Measurements from ENCODE around the gene SFTPD.

The SFTPD gene

DNA sequence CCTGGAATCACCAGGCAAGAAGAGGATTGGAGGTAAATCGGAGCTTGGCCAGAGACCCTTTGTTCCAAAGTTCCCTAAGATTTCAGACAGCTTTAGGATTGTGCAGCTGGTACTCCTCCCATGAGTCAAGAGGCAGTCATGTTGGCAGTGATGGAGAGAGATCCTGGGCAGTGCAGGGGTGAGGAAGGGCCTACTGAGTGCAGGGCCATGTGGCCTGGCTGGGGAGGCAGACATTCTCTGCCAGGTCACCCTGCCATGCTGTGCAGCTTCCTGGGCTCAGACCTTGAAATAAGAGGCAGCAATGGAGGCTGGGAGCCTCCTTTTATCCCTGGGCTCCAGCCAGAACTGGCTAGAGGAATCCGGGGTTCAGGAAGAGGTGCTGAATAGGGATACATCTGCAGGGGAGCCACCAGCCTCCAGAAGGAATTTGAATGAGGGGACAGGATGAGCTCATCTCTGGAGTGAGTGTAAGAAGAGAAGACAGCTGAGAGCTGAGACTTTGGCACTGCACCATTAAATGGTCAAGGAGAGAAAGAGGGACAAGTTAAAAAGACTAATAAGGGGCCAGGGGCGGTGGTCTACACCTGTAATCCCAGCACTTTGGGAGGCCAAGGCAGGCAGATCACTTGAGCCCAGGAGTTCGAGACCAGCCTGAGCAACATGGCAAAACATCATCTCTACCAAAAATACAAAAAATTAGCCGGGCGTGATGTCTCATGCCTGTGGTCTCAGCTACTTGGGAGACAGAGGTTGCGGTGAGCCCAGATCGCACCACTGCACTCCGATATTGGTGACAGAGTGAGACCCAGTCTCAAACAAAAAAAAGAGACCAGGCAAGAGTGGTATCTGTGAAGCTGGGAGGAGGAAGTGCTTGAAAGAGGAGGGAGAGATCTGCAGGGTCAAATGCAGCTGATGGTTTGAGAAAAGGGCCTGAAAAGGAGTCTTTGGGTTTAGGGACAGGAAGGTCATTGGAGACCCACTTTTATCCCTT lies 12.0 kb downstream of the SFTPD start:
- H3K4ac ChIP-seq (ENCODE audit: low read depth, low read length), result no peak overlapping the region
- H3K27me3 ChIP-seq (ENCODE audit: insufficient read depth, low read length), result no peaks in the 10 kb centered on the region
- H3K4me1 ChIP-seq (ENCODE audit: control insufficient read depth in 1 of 2, insufficient read depth in 2 of 2, low read length in 2 of 2), result no peaks in the 10 kb centered on the region
- H2BK120ac ChIP-seq (ENCODE audit: insufficient read depth, low read length, poor library complexity), result no peak overlapping the region
- H2AFZ ChIP-seq (ENCODE audit: insufficient read depth, low read length, poor library complexity), result no peak overlapping the region
- H2BK5ac ChIP-seq (ENCODE audit: low read depth, low read length, poor library complexity), result no peak overlapping the region
- no peak overlapping the region for H3K4me3 ChIP-seq (ENCODE audit: low read depth, low read length)
- no peak overlapping the region for H4K91ac ChIP-seq (ENCODE audit: low read depth, low read length)
- H3K79me1 ChIP-seq (ENCODE audit: low read length), result no peaks in the 10 kb centered on the region
- H3K18ac ChIP-seq (ENCODE audit: low read length), result no peak overlapping the region
- H4K12ac ChIP-seq (ENCODE audit: low read depth, low read length), result no peak overlapping the region
- no peak overlapping the region for H3K9ac ChIP-seq (ENCODE audit: low read length)
- no peak overlapping the region for H3K27ac ChIP-seq (ENCODE audit: low read depth, low read length)
- H3K14ac ChIP-seq (ENCODE audit: low read length), result no peak overlapping the region
- no peak for DNase-seq
- no peaks in the 10 kb centered on the region for H3K79me2 ChIP-seq (ENCODE audit: control insufficient read depth, insufficient read depth, low read length, poor library complexity)
- no peak overlapping the region for H2BK12ac ChIP-seq (ENCODE audit: low read length)
- H4K8ac ChIP-seq (ENCODE audit: low read depth, low read length), result no peak overlapping the region
- no peaks in the 10 kb centered on the region for H3K36me3 ChIP-seq (ENCODE audit: control insufficient read depth in 1 of 2, insufficient read depth in 2 of 2, low read length in 2 of 2)
- H3K23ac ChIP-seq (ENCODE audit: low read length), result no peak overlapping the region
- H3K9me3 ChIP-seq (ENCODE audit: insufficient read depth, low read depth, low read length), result peaks cover 1% of the 10 kb centered on the region
- no peak overlapping the region for H3K4me2 ChIP-seq (ENCODE audit: low read length)
- no peak overlapping the region for H2AK5ac ChIP-seq (ENCODE audit: low read length)
- WGBS (ENCODE audit: extremely low coverage, insufficient coverage, insufficient read length), result no CpG with 5 or more reads among the region's 9 CpGs

DNA sequence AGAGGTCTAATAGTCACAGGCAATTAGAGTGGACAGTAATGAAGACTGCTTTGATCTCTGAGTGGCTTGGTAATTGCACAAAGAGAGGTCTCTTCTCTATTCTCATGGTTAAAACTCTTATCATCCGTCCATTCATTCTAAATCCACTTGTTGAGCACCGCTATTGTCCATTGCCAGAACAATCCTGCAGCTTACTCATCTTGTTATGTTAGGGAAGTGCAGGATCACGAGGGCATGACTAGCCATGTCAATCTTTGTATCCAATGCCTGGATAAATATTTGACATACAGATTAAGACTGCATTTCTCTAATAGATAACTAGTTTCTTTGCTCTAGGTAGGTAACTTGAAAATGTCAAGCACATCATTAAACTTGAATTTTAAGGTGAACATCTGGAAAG lies 14.9 kb downstream of the SFTPD start:
- no peaks in the 10 kb centered on the region for H3K79me1 ChIP-seq (ENCODE audit: low read length)
- no peak overlapping the region for H4K12ac ChIP-seq (ENCODE audit: low read depth, low read length)
- no peak overlapping the region for H2BK12ac ChIP-seq (ENCODE audit: low read length)
- H3K18ac ChIP-seq (ENCODE audit: low read length), result no peak overlapping the region
- H4K91ac ChIP-seq (ENCODE audit: low read depth, low read length), result no peak overlapping the region
- no peak overlapping the region for H4K8ac ChIP-seq (ENCODE audit: low read depth, low read length)
- WGBS (ENCODE audit: extremely low coverage, insufficient coverage, insufficient read length), result no CpG with 5 or more reads among the region's 3 CpGs
- no peaks in the 10 kb centered on the region for H3K27me3 ChIP-seq (ENCODE audit: insufficient read depth, low read length)
- no peak overlapping the region for H3K4me2 ChIP-seq (ENCODE audit: low read length)
- H3K9me3 ChIP-seq (ENCODE audit: insufficient read depth, low read depth, low read length), result no peaks in the 10 kb centered on the region
- no peak overlapping the region for H2BK5ac ChIP-seq (ENCODE audit: low read depth, low read length, poor library complexity)
- H2AFZ ChIP-seq (ENCODE audit: insufficient read depth, low read length, poor library complexity), result no peak overlapping the region
- H2BK120ac ChIP-seq (ENCODE audit: insufficient read depth, low read length, poor library complexity), result no peak overlapping the region
- no peak for DNase-seq
- no peak overlapping the region for H3K27ac ChIP-seq (ENCODE audit: low read depth, low read length)
- H3K9ac ChIP-seq (ENCODE audit: low read length), result no peak overlapping the region
- no peak overlapping the region for H3K4ac ChIP-seq (ENCODE audit: low read depth, low read length)
- H3K14ac ChIP-seq (ENCODE audit: low read length), result no peak overlapping the region
- no peaks in the 10 kb centered on the region for H3K4me1 ChIP-seq (ENCODE audit: control insufficient read depth in 1 of 2, insufficient read depth in 2 of 2, low read length in 2 of 2)
- no peak overlapping the region for H3K4me3 ChIP-seq (ENCODE audit: low read depth, low read length)
- no peaks in the 10 kb centered on the region for H3K79me2 ChIP-seq (ENCODE audit: control insufficient read depth, insufficient read depth, low read length, poor library complexity)
- H2AK5ac ChIP-seq (ENCODE audit: low read length), result no peak overlapping the region
- H3K23ac ChIP-seq (ENCODE audit: low read length), result no peak overlapping the region
- no peaks in the 10 kb centered on the region for H3K36me3 ChIP-seq (ENCODE audit: control insufficient read depth in 1 of 2, insufficient read depth in 2 of 2, low read length in 2 of 2)

DNA sequence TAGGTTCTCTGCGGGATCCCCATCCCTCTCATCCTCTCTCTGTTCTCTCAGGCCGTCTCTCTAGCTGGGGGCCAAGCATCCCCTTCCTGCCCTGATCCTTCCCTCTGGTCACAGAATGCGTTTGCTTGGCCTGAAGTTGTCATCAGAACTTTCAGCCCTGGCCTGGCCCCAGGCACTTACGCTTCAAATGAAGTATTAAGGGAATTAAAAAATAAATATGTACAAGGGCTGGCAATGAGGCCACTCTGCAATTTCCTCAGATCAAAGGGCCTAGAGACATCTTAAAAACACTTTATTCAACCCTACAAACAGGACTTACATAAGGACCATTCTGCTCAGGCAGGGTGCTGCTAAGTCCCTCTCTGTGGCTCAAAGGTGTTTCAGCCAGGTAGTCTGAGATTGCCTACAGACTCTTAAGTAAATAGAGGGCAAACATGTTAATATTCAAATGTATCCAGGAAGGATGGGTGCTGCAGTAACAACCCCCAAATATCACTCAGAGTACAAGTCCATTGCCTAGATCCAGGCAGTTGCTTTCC lies 16.0 kb downstream of the SFTPD start:
- H3K23ac ChIP-seq (ENCODE audit: low read length), result no peak overlapping the region
- H2BK120ac ChIP-seq (ENCODE audit: insufficient read depth, low read length, poor library complexity), result no peak overlapping the region
- H4K91ac ChIP-seq (ENCODE audit: low read depth, low read length), result no peak overlapping the region
- no peaks in the 10 kb centered on the region for H3K4me1 ChIP-seq (ENCODE audit: control insufficient read depth in 1 of 2, insufficient read depth in 2 of 2, low read length in 2 of 2)
- H3K9me3 ChIP-seq (ENCODE audit: insufficient read depth, low read depth, low read length), result no peaks in the 10 kb centered on the region
- H2AK5ac ChIP-seq (ENCODE audit: low read length), result no peak overlapping the region
- H3K14ac ChIP-seq (ENCODE audit: low read length), result no peak overlapping the region
- no peak overlapping the region for H2BK12ac ChIP-seq (ENCODE audit: low read length)
- H2AFZ ChIP-seq (ENCODE audit: insufficient read depth, low read length, poor library complexity), result no peak overlapping the region
- no peak overlapping the region for H3K4ac ChIP-seq (ENCODE audit: low read depth, low read length)
- WGBS (ENCODE audit: extremely low coverage, insufficient coverage, insufficient read length), result no CpG with 5 or more reads among the region's 4 CpGs
- no peaks in the 10 kb centered on the region for H3K79me1 ChIP-seq (ENCODE audit: low read length)
- H3K9ac ChIP-seq (ENCODE audit: low read length), result no peak overlapping the region
- H3K79me2 ChIP-seq (ENCODE audit: control insufficient read depth, insufficient read depth, low read length, poor library complexity), result no peaks in the 10 kb centered on the region
- H3K36me3 ChIP-seq (ENCODE audit: control insufficient read depth in 1 of 2, insufficient read depth in 2 of 2, low read length in 2 of 2), result no peaks in the 10 kb centered on the region
- no peak overlapping the region for H2BK5ac ChIP-seq (ENCODE audit: low read depth, low read length, poor library complexity)
- H3K4me2 ChIP-seq (ENCODE audit: low read length), result no peak overlapping the region
- no peaks in the 10 kb centered on the region for H3K27me3 ChIP-seq (ENCODE audit: insufficient read depth, low read length)
- no peak overlapping the region for H3K18ac ChIP-seq (ENCODE audit: low read length)
- no peak overlapping the region for H4K12ac ChIP-seq (ENCODE audit: low read depth, low read length)
- no peak for DNase-seq
- H4K8ac ChIP-seq (ENCODE audit: low read depth, low read length), result no peak overlapping the region
- no peak overlapping the region for H3K4me3 ChIP-seq (ENCODE audit: low read depth, low read length)
- H3K27ac ChIP-seq (ENCODE audit: low read depth, low read length), result no peak overlapping the region

DNA sequence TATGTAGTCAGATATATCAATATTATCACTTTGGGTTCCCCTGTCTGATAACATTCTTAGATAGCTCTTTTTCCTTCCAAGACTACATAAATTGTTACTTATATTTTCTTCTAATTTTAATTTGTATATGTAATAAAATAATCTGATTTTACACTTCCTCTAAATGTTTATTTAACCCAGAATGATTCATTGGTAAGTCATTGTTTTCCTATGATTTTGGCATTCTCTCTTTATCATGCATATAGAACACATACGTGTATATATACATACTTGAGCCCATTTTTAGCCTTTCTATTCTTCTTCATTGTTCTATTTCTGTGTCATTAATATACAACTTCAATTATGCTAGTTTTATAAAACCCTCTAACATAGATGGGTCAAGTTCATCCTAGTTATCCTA lies 16.6 kb downstream of the SFTPD start:
- no CpG with 5 or more reads among the region's 1 CpG for WGBS (ENCODE audit: extremely low coverage, insufficient coverage, insufficient read length)
- H3K4me1 ChIP-seq (ENCODE audit: control insufficient read depth in 1 of 2, insufficient read depth in 2 of 2, low read length in 2 of 2), result no peaks in the 10 kb centered on the region
- DNase-seq, result no peak
- H3K79me2 ChIP-seq (ENCODE audit: control insufficient read depth, insufficient read depth, low read length, poor library complexity), result no peaks in the 10 kb centered on the region
- H4K91ac ChIP-seq (ENCODE audit: low read depth, low read length), result no peak overlapping the region
- H3K27me3 ChIP-seq (ENCODE audit: insufficient read depth, low read length), result no peaks in the 10 kb centered on the region
- H4K8ac ChIP-seq (ENCODE audit: low read depth, low read length), result no peak overlapping the region
- H3K18ac ChIP-seq (ENCODE audit: low read length), result no peak overlapping the region
- H3K79me1 ChIP-seq (ENCODE audit: low read length), result no peaks in the 10 kb centered on the region
- no peak overlapping the region for H3K27ac ChIP-seq (ENCODE audit: low read depth, low read length)
- peaks cover 3% of the 10 kb centered on the region for H3K9me3 ChIP-seq (ENCODE audit: insufficient read depth, low read depth, low read length)
- H2BK120ac ChIP-seq (ENCODE audit: insufficient read depth, low read length, poor library complexity), result no peak overlapping the region
- no peak overlapping the region for H2AFZ ChIP-seq (ENCODE audit: insufficient read depth, low read length, poor library complexity)
- no peak overlapping the region for H2AK5ac ChIP-seq (ENCODE audit: low read length)
- no peak overlapping the region for H3K4me3 ChIP-seq (ENCODE audit: low read depth, low read length)
- no peak overlapping the region for H2BK5ac ChIP-seq (ENCODE audit: low read depth, low read length, poor library complexity)
- H3K23ac ChIP-seq (ENCODE audit: low read length), result no peak overlapping the region
- no peak overlapping the region for H3K9ac ChIP-seq (ENCODE audit: low read length)
- H3K4ac ChIP-seq (ENCODE audit: low read depth, low read length), result no peak overlapping the region
- no peak overlapping the region for H4K12ac ChIP-seq (ENCODE audit: low read depth, low read length)
- H2BK12ac ChIP-seq (ENCODE audit: low read length), result no peak overlapping the region
- no peaks in the 10 kb centered on the region for H3K36me3 ChIP-seq (ENCODE audit: control insufficient read depth in 1 of 2, insufficient read depth in 2 of 2, low read length in 2 of 2)
- H3K4me2 ChIP-seq (ENCODE audit: low read length), result no peak overlapping the region
- H3K14ac ChIP-seq (ENCODE audit: low read length), result no peak overlapping the region

All from trophoblast cell (in vitro differentiated cells and primary cell).